GM12878 (cell line): Measurements from ENCODE around the gene NTN3. TPM values are rescaled to one million over a fixed set of nuclear protein-coding genes. Genes with fewer than 3 reads are reported as not detected.

ENCODE experiments used
- ASH2L ChIP-seq: fragments of 300-600, 200-600 bp; sonication (generic); IDR thresholded peaks from 2 replicates; pipeline ENCODE4 v1.6.1; 2017; ENCODE audit warnings: low read depth, mild to moderate bottlenecking, borderline replicate concordance
- BRCA1 ChIP-seq: IDR thresholded peaks from 2 replicates; pipeline ENCODE4 v1.6.1; 2011; ENCODE audit warnings: low read depth, low read length, improper control_type of control experiment
- CBFB ChIP-seq: IDR thresholded peaks from 2 replicates; pipeline ENCODE4 v1.6.1; 2016; ENCODE audit warnings: antibody characterized with exemption, low read depth
- EED ChIP-seq: sonication (generic); IDR thresholded peaks from 2 replicates; pipeline ENCODE4 v1.6.1; 2016; ENCODE audit warnings: antibody characterized with exemption, low read depth
- JUNB ChIP-seq: IDR thresholded peaks from 2 replicates; pipeline ENCODE4 v1.6.1; 2016; ENCODE audit warnings: antibody characterized with exemption, mild to moderate bottlenecking
- PAX5 ChIP-seq: IDR thresholded peaks from 2 replicates; pipeline ENCODE4 v1.6.1; 2011; ENCODE audit warnings: low read depth, low read length, borderline replicate concordance
- PAX8 ChIP-seq: fragments of 450-650 bp; IDR thresholded peaks from 2 replicates; pipeline ENCODE4 v1.6.1; 2017; ENCODE audit warnings: mild to moderate bottlenecking, moderate library complexity
- RFX5 ChIP-seq: IDR thresholded peaks from 2 replicates; pipeline ENCODE4 v1.6.1; 2011; ENCODE audit warnings: low read depth, low read length, improper control_type of control experiment
- SPI1 ChIP-seq: IDR thresholded peaks from 2 replicates; pipeline ENCODE4 v1.6.1; 2011; ENCODE audit warnings: low read depth, mild to moderate bottlenecking, low read length, moderate library complexity, borderline replicate concordance; ENCODE audit not compliant: insufficient read depth
- SREBF1 ChIP-seq: IDR thresholded peaks from 2 replicates; pipeline ENCODE4 v1.6.1; 2012; ENCODE audit warnings: mild to moderate bottlenecking, low read length
- TCF3 ChIP-seq: IDR thresholded peaks from 2 replicates; pipeline ENCODE4 v1.6.1; 2012; ENCODE audit warnings: low read depth, mild to moderate bottlenecking, low read length, borderline replicate concordance; ENCODE audit not compliant: insufficient read depth
- YY1 ChIP-seq: IDR thresholded peaks from 2 replicates; pipeline ENCODE4 v1.6.1; 2011; ENCODE audit warnings: low read depth, mild to moderate bottlenecking, low read length
- ZNF217 ChIP-seq: fragments of 450-650 bp; IDR thresholded peaks from 2 replicates; pipeline ENCODE4 v1.6.1; 2017; ENCODE audit warnings: antibody characterized with exemption, mild to moderate bottlenecking
- ZSCAN29 ChIP-seq: fragments of 450-650 bp; IDR thresholded peaks from 2 replicates; pipeline ENCODE4 v1.6.1; 2017; ENCODE audit warnings: mild to moderate bottlenecking, moderate library complexity
- ZZZ3 ChIP-seq: IDR thresholded peaks from 2 replicates; pipeline ENCODE4 v1.6.1; 2011; ENCODE audit warnings: low read depth; ENCODE audit not compliant: control insufficient read depth, insufficient read length
- polyA plus RNA-seq, 11 experiments: library from polyadenylated mRNA; depleted of rRNA in 4 of 11; unstranded in 6 of 11; stranded (reverse) in 5 of 11; fragments of >200 nt; fragmentation: Nextera tagmentation in 4 of 11; fragmentation: Illumina TruSeq in 1 of 11; extraction: Ambion mirVana in 4 of 11; extraction: Trizol in 1 of 11; gene quantifications; 1 replicate in 1 of 11; 2 replicates in 10 of 11; pipeline versions ENCODE4 v1.2.1 to v1.2.3, GENCODE V29; 2011 to 2016; ENCODE audit warnings: inconsistent platforms in 2 of 11, missing spikeins in 2 of 11, low read depth in 1 of 11
- total RNA-seq, 4 experiments: library from RNA; depleted of rRNA in 3 of 4; stranded (reverse); fragments of >200 nt in 3 of 4; fragmentation: Illumina TruSeq in 1 of 4; extraction: Trizol in 1 of 4; gene quantifications; 2 replicates each; pipeline versions ENCODE4 v1.2.1 to v1.2.3, GENCODE V29; 2013 to 2021
- TF ChIP-seq, protein P1 (sequence below): IDR thresholded peaks from 2 replicates; pipeline ENCODE4 v1.6.1; 2011; ENCODE audit warnings: mild to moderate bottlenecking, low read depth, low read length, moderate library complexity; ENCODE audit not compliant: insufficient replicate concordance
- TF ChIP-seq, protein P2 (sequence below): fragments of 450-650 bp; conservative IDR thresholded peaks from 2 replicates; pipeline ENCODE4 v1.6.1; 2017; ENCODE audit warnings: mild to moderate bottlenecking, moderate library complexity
- TF ChIP-seq, protein P3 (sequence below): fragments of 450-650 bp; IDR thresholded peaks from 2 replicates; pipeline ENCODE4 v1.6.1; 2016; ENCODE audit warnings: mild to moderate bottlenecking, moderate library complexity, borderline replicate concordance
- TF ChIP-seq, protein P4 (sequence below): fragments of 450-650 bp; IDR thresholded peaks from 2 replicates; pipeline ENCODE4 v1.6.1; 2018; ENCODE audit warnings: mild to moderate bottlenecking, low read depth, moderate library complexity; ENCODE audit not compliant: partially characterized antibody

Gene NTN3
- total and polyA plus RNA-seq, 10 of the 15 experiments (the other 5 are each of a cell fraction or from before 2014, with no cell fraction given), result 0.04 TPM; not detected in 9

DNA sequence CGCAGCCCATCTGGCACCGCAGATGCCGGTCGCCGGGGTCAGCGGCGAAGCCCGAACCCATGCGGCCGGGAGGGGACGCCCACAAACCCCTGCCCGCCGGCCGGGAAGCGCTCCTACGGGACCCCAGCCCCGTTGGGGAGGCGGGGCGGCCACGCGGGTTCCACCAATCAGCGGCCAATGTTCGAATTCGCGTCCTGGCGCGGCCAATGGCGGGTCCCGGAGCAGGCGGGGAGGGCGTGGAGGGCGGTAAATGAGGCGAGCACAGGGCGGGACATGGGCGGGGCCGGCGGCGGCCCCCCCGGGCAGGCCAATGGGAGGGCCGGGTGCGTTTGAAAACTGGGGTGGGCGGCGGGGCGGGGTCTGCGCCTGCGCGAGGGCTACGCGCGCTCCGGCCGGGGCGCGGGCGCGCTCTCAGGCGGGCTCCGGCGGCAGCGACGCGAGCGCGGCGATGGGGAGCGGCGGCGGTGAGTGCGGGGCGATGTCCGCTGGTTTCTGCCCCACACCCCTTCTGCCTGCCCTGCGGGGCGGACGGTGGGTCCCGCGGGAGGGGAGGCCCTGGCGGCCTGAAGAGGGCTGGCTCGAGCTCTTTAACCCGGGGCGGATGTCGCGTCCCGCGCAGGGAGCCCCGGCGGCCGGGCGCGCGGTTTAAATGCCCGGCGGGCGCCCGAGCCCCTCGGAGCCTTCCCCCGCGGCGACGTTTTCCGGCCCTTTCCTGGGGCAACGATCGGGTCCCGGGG is 41.9 kb upstream of the NTN3 start, which contains the start of gene CCNF (continued):
- TF ChIP-seq, protein P1, sequence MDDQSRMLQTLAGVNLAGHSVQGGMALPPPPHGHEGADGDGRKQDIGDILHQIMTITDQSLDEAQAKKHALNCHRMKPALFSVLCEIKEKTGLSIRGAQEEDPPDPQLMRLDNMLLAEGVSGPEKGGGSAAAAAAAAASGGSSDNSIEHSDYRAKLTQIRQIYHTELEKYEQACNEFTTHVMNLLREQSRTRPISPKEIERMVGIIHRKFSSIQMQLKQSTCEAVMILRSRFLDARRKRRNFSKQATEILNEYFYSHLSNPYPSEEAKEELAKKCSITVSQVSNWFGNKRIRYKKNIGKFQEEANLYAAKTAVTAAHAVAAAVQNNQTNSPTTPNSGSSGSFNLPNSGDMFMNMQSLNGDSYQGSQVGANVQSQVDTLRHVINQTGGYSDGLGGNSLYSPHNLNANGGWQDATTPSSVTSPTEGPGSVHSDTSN, result no peak
- TF ChIP-seq ZSCAN29 (no peak), ZNF217 (no peak; the same call in 1 of the 2 replicates), YY1 (no peak), ASH2L (no peak; the same call in 1 of the 2 replicates), ZZZ3 (no peak), TCF3 (no peak), CBFB (no peak), SREBF1 (no peak), EED (0 out of 2 replicates have a peak, but pooled peaks have one; percentile 4), RFX5 (peak; percentile 80; the same call in 1 of the 2 replicates), BRCA1 (no peak), PAX8 (no peak), PAX5 (no peak), SPI1 (no peak), JUNB (no peak)
- TF ChIP-seq, protein P2, sequence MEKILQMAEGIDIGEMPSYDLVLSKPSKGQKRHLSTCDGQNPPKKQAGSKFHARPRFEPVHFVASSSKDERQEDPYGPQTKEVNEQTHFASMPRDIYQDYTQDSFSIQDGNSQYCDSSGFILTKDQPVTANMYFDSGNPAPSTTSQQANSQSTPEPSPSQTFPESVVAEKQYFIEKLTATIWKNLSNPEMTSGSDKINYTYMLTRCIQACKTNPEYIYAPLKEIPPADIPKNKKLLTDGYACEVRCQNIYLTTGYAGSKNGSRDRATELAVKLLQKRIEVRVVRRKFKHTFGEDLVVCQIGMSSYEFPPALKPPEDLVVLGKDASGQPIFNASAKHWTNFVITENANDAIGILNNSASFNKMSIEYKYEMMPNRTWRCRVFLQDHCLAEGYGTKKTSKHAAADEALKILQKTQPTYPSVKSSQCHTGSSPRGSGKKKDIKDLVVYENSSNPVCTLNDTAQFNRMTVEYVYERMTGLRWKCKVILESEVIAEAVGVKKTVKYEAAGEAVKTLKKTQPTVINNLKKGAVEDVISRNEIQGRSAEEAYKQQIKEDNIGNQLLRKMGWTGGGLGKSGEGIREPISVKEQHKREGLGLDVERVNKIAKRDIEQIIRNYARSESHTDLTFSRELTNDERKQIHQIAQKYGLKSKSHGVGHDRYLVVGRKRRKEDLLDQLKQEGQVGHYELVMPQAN, result peak; percentile 95
- TF ChIP-seq, protein P3, sequence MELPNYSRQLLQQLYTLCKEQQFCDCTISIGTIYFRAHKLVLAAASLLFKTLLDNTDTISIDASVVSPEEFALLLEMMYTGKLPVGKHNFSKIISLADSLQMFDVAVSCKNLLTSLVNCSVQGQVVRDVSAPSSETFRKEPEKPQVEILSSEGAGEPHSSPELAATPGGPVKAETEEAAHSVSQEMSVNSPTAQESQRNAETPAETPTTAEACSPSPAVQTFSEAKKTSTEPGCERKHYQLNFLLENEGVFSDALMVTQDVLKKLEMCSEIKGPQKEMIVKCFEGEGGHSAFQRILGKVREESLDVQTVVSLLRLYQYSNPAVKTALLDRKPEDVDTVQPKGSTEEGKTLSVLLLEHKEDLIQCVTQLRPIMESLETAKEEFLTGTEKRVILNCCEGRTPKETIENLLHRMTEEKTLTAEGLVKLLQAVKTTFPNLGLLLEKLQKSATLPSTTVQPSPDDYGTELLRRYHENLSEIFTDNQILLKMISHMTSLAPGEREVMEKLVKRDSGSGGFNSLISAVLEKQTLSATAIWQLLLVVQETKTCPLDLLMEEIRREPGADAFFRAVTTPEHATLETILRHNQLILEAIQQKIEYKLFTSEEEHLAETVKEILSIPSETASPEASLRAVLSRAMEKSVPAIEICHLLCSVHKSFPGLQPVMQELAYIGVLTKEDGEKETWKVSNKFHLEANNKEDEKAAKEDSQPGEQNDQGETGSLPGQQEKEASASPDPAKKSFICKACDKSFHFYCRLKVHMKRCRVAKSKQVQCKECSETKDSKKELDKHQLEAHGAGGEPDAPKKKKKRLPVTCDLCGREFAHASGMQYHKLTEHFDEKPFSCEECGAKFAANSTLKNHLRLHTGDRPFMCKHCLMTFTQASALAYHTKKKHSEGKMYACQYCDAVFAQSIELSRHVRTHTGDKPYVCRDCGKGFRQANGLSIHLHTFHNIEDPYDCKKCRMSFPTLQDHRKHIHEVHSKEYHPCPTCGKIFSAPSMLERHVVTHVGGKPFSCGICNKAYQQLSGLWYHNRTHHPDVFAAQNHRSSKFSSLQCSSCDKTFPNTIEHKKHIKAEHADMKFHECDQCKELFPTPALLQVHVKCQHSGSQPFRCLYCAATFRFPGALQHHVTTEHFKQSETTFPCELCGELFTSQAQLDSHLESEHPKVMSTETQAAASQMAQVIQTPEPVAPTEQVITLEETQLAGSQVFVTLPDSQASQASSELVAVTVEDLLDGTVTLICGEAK, result no peak
- TF ChIP-seq, protein P4, sequence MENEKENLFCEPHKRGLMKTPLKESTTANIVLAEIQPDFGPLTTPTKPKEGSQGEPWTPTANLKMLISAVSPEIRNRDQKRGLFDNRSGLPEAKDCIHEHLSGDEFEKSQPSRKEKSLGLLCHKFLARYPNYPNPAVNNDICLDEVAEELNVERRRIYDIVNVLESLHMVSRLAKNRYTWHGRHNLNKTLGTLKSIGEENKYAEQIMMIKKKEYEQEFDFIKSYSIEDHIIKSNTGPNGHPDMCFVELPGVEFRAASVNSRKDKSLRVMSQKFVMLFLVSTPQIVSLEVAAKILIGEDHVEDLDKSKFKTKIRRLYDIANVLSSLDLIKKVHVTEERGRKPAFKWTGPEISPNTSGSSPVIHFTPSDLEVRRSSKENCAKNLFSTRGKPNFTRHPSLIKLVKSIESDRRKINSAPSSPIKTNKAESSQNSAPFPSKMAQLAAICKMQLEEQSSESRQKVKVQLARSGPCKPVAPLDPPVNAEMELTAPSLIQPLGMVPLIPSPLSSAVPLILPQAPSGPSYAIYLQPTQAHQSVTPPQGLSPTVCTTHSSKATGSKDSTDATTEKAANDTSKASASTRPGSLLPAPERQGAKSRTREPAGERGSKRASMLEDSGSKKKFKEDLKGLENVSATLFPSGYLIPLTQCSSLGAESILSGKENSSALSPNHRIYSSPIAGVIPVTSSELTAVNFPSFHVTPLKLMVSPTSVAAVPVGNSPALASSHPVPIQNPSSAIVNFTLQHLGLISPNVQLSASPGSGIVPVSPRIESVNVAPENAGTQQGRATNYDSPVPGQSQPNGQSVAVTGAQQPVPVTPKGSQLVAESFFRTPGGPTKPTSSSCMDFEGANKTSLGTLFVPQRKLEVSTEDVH, result no peak
